Measurements from ENCODE around the gene SYCP2L.

GRCh38 chr6:10960171-10960570 is 73.3 kb downstream of the SYCP2L start:
- no peak for TF ChIP-seq POLR2A (IDR thresholded peaks at IDR 0.05)
- TF ChIP-seq CTCF (IDR thresholded peaks at IDR 0.05) = no peak
